ENCODE results near the gene CAST.

Gene CAST

GRCh38 chr5:96641368-96642280 lies 20.6 kb upstream of the CAST start:
- no peak for DNase-seq

- no peak for DNase-seq
Measured at GRCh38 chr5:96642281-96642640, 19.9 kb upstream of the CAST start.

- no peak for DNase-seq
Measured at GRCh38 chr5:96645091-96645490, 17.1 kb upstream of the CAST start.

GRCh38 chr5:96648023-96648422 lies 14.2 kb upstream of the CAST start:
- no peak for DNase-seq

GRCh38 chr5:96648593-96648992 lies 13.6 kb upstream of the CAST start:
- no peak for DNase-seq

GRCh38 chr5:96649251-96649662 lies 12.9 kb upstream of the CAST start:
- no peak for DNase-seq

GRCh38 chr5:96649681-96650540 lies 12.3 kb upstream of the CAST start:
- no peak for DNase-seq

- DNase-seq = peak in 5 of 56 donors; percentile 4 to 12 (median 6)
Measured at GRCh38 chr5:96651047-96651446, 11.1 kb upstream of the CAST start.

- DNase-seq = peak in 1 of 56 donors; percentile 2
Measured at GRCh38 chr5:96651948-96652753, 10.0 kb upstream of the CAST start.

- DNase-seq = no peak
Measured at GRCh38 chr5:96652769-96653454, 9.3 kb upstream of the CAST start.

- DNase-seq = no peak
Measured at GRCh38 chr5:96654209-96654608, 8.0 kb upstream of the CAST start.

GRCh38 chr5:96655085-96655484 lies 7.1 kb upstream of the CAST start:
- no peak for DNase-seq

GRCh38 chr5:96655506-96655905 lies 6.7 kb upstream of the CAST start:
- no peak for DNase-seq

- no peak for DNase-seq
Measured at GRCh38 chr5:96657068-96657467, 5.1 kb upstream of the CAST start.

GRCh38 chr5:96658272-96658671 lies 3.9 kb upstream of the CAST start:
- DNase-seq = no peak

- DNase-seq = no peak
Measured at GRCh38 chr5:96659170-96659569, 3.0 kb upstream of the CAST start.

- peak in 2 of 56 donors; percentile 14 to 15 for DNase-seq
Measured at GRCh38 chr5:96660971-96661854, 963 bp upstream of the CAST start.

- DNase-seq = peak; percentile 4 to 95 (median 82)
Measured at GRCh38 chr5:96662725-96663518, 746 bp downstream of the CAST start.

- no peak for DNase-seq
Measured at GRCh38 chr5:96663608-96664007, 1.4 kb downstream of the CAST start.
